OCI-LY3 (cell line): ENCODE data around the gene GPR132.

ENCODE experiments used
- H2AFZ ChIP-seq: fragments of 200-600, 300-600 bp; shearing (Covaris generic); 2 replicates; pipeline ENCODE4 v1.6.0; 2014; ENCODE audit warnings: antibody characterized with exemption, low read depth, low read length
- H3K27ac ChIP-seq: fragments of 200-600, 300-600 bp; sonication (generic); 2 replicates; pipeline ENCODE4 v1.5.1; 2014; ENCODE audit warnings: mild to moderate bottlenecking, low read length, moderate library complexity, mixed read lengths
- H3K27me3 ChIP-seq: fragments of 200-600, 300-600 bp; sonication (generic); 2 replicates; pipeline ENCODE4 v1.6.1; 2014; ENCODE audit warnings: low read depth, low read length, mixed read lengths
- H3K36me3 ChIP-seq: fragments of 200-600, 300-600 bp; sonication (generic); replicated peaks from 2 replicates; pipeline ENCODE3; 2014; ENCODE audit warnings: low read depth, low read length, mixed read lengths
- H3K4me1 ChIP-seq: fragments of 300-600, 200-600 bp; sonication (generic); 2 replicates; pipeline ENCODE4 v1.6.1; 2014; ENCODE audit warnings: low read length, mixed read lengths
- H3K4me2 ChIP-seq: fragments of 200-600, 300-600 bp; sonication (generic); 2 replicates; pipeline ENCODE4 v1.6.1; 2014; ENCODE audit warnings: low read length, mixed read lengths
- H3K4me3 ChIP-seq: fragments of 300-600, 200-600 bp; sonication (generic); 2 replicates; pipeline ENCODE4 v1.5.1; 2014; ENCODE audit warnings: antibody characterized with exemption, mild to moderate bottlenecking, low read length, moderate library complexity
- H3K79me2 ChIP-seq: fragments of 300-600, 200-600 bp; shearing (Covaris generic); 2 replicates; pipeline ENCODE4 v1.6.1; 2014; ENCODE audit warnings: mild to moderate bottlenecking, low read length, mixed read lengths
- H3K9ac ChIP-seq: fragments of 300-600, 200-600 bp; shearing (Covaris generic); 2 replicates; pipeline ENCODE4 v1.6.0; 2014; ENCODE audit warnings: mild to moderate bottlenecking, low read length, moderate library complexity
- H3K9me3 ChIP-seq: fragments of 200-600, 300-600 bp; shearing (Covaris generic); 2 replicates; pipeline ENCODE4 v1.6.1; 2014; ENCODE audit warnings: low read length, mixed read lengths; ENCODE audit not compliant: insufficient read depth
- H4K20me1 ChIP-seq: fragments of 200-600, 300-600 bp; sonication (generic); 2 replicates; pipeline ENCODE4 v1.6.1; 2016; ENCODE audit warnings: low read length, mixed read lengths; ENCODE audit not compliant: insufficient read depth
- CTCF ChIP-seq: fragments of 200-600, 300-600 bp; sonication (generic); IDR thresholded peaks from 2 replicates; pipeline ENCODE4 v1.5.1; 2014; ENCODE audit warnings: antibody characterized with exemption, low read length, low read depth
- EZH2phosphoT487 ChIP-seq: fragments of 200-600 bp; shearing (Covaris generic); IDR thresholded peaks from 2 replicates; pipeline ENCODE4 v1.6.1; 2018; ENCODE audit warnings: antibody characterized with exemption, mixed run types, low read depth

The GPR132 gene

GRCh38 chr14:105051182-105052109, 13.8 kb downstream of the GPR132 start:
- no peak overlapping the region for H3K27ac ChIP-seq
- no peaks in the 10 kb centered on the region for H3K9me3 ChIP-seq
- H3K79me2 ChIP-seq: peaks cover 55% of the 10 kb centered on the region
- H3K27me3 ChIP-seq: no peaks in the 10 kb centered on the region
- peaks cover 7% of the 10 kb centered on the region for H3K4me1 ChIP-seq
- H3K36me3 ChIP-seq: peaks cover 52% of the 10 kb centered on the region
- no peak overlapping the region for H3K4me3 ChIP-seq
- no peak overlapping the region for H3K4me2 ChIP-seq
- H4K20me1 ChIP-seq: peaks cover 50% of the 10 kb centered on the region
- no peak overlapping the region for H2AFZ ChIP-seq
- no peak overlapping the region for H3K9ac ChIP-seq
- TF ChIP-seq CTCF (no peak), EZH2phosphoT487 (no peak)

- H3K4me2 ChIP-seq: no peak overlapping the region
- H3K27me3 ChIP-seq: no peaks in the 10 kb centered on the region
- H3K4me1 ChIP-seq: peaks cover 14% of the 10 kb centered on the region
- no peaks in the 10 kb centered on the region for H3K9me3 ChIP-seq
- H3K9ac ChIP-seq: no peak overlapping the region
- no peak overlapping the region for H3K4me3 ChIP-seq
- no peak for TF ChIP-seq EZH2phosphoT487
- no peak for TF ChIP-seq CTCF
- H3K27ac ChIP-seq: no peak overlapping the region
- H2AFZ ChIP-seq: no peak overlapping the region
- peaks cover 46% of the 10 kb centered on the region for H3K79me2 ChIP-seq
- H3K36me3 ChIP-seq: peaks cover 46% of the 10 kb centered on the region
- peaks cover 49% of the 10 kb centered on the region for H4K20me1 ChIP-seq
These were observed 14.7 kb downstream of the GPR132 start for GRCh38 chr14:105050551-105050897.

GRCh38 chr14:105049753-105050550, 15.3 kb downstream of the GPR132 start:
- no peak overlapping the region for H3K4me3 ChIP-seq
- H3K79me2 ChIP-seq: peaks cover 40% of the 10 kb centered on the region
- no peaks in the 10 kb centered on the region for H3K27me3 ChIP-seq
- H3K9ac ChIP-seq: no peak overlapping the region
- no peak overlapping the region for H3K4me2 ChIP-seq
- peaks cover 41% of the 10 kb centered on the region for H3K36me3 ChIP-seq
- no peak overlapping the region for H2AFZ ChIP-seq
- H4K20me1 ChIP-seq: peaks cover 49% of the 10 kb centered on the region
- H3K4me1 ChIP-seq: peaks cover 16% of the 10 kb centered on the region
- H3K9me3 ChIP-seq: no peaks in the 10 kb centered on the region
- no peak for TF ChIP-seq CTCF
- H3K27ac ChIP-seq: no peak overlapping the region
